A549 (cell line): Measurements from ENCODE around the gene TDRKH. TPM values are rescaled to one million over a fixed set of nuclear protein-coding genes. Genes with fewer than 3 reads are reported as not detected.

ENCODE experiments used
- ATAC-seq, 2 experiments: fragments of 200-7000 bp in 1 of 2; fragments of >200 bp in 1 of 2; cut with Nextera tagmentation in 1 of 2; cut with Tn5 transposase in 1 of 2; 3 replicates each; pipeline versions ENCODE4 v1.8.0 to v1.9.1; 2018 to 2020; ENCODE audit warnings: mild to moderate bottlenecking in 1 of 2, moderate library complexity in 1 of 2
- CTCF ChIA-PET: fragments of 300-600 bp; sonication (Branson Sonifier 250); formaldehyde crosslinking; extraction: SDS; loops from one replicate; lab custom pipeline; 2021; ENCODE audit warnings: antibody characterized with exemption, inconsistent platforms; lab: Yijun Ruan, JAX
- POLR2A ChIA-PET: fragments of 350-600 bp; formaldehyde crosslinking; extraction: SDS; loops from one replicate; lab custom pipeline; 2021; ENCODE audit warnings: antibody characterized with exemption, inconsistent platforms; lab: Yijun Ruan, JAX
- DNase-seq, 2 experiments: peaks; one replicate each; pipeline versions ENCODE4 v3.0.0 to v3.0.0-alpha.2; 2011 to 2016; ENCODE audit warnings: low read depth in 1 of 2, low spot score in 1 of 2
- FAIRE-seq: peaks from 2 replicates; lab custom pipeline; 2011; peaks lifted over from hg19 to GRCh38; lab: Jason Lieb, UNC
- H3K27ac ChIP-seq, 2 experiments: fragments of >200 bp; sonication (Bioruptor Twin); formaldehyde crosslinking; 3 replicates each; pipeline ENCODE4 v1.5.1; 2016 to 2017
- H3K4me1 ChIP-seq: fragments of >200 bp; sonication (Bioruptor Twin); formaldehyde crosslinking; 3 replicates; pipeline ENCODE4 v1.6.1; 2016
- H3K4me2 ChIP-seq: fragments of >200 bp; sonication (Bioruptor Twin); formaldehyde crosslinking; 3 replicates; pipeline ENCODE4 v1.6.1; 2016
- H3K4me3 ChIP-seq: fragments of >200 bp; sonication (Bioruptor Twin); formaldehyde crosslinking; 3 replicates; pipeline ENCODE4 v1.5.1; 2016
- H3K9me3 ChIP-seq: fragments of >200 bp; sonication (Bioruptor Twin); formaldehyde crosslinking; 3 replicates; pipeline ENCODE4 v1.6.1; 2016
- CBX2 ChIP-seq: fragments of 200-600 bp; sonication (generic); IDR thresholded peaks from 2 replicates; pipeline ENCODE4 v1.6.1; 2016; ENCODE audit warnings: low read depth, mild to moderate bottlenecking, borderline replicate concordance
- CBX8 ChIP-seq: fragments of 200-600 bp; sonication (generic); IDR thresholded peaks from 2 replicates; pipeline ENCODE4 v1.6.1; 2016
- CHD2 ChIP-seq: fragments of 150-350 bp; IDR thresholded peaks from 2 replicates; pipeline ENCODE4 v1.6.1; 2014; ENCODE audit warnings: low read length; ENCODE audit not compliant: partially characterized antibody
- CHD4 ChIP-seq: fragments of 200-600 bp; sonication (generic); IDR thresholded peaks from 2 replicates; pipeline ENCODE4 v1.6.1; 2016; ENCODE audit warnings: antibody characterized with exemption, mild to moderate bottlenecking, borderline replicate concordance
- CTCF ChIP-seq: fragments of >200 bp; sonication (Bioruptor Twin); formaldehyde crosslinking; IDR thresholded peaks from 3 replicates; pipeline ENCODE4 v1.5.1; 2016
- EHF ChIP-seq: fragments of 250-450 bp; sonication (Bioruptor Pico); IDR thresholded peaks from 2 replicates; pipeline ENCODE4 v1.5.0; 2020; ENCODE audit warnings: mild to moderate bottlenecking
- ESRRA ChIP-seq: fragments of 150-350 bp; IDR thresholded peaks from 2 replicates; pipeline ENCODE4 v1.6.1; 2014; ENCODE audit warnings: mild to moderate bottlenecking, low read length, borderline replicate concordance
- FOXS1 ChIP-seq: fragments of 250-450 bp; sonication (Bioruptor Pico); IDR thresholded peaks from 2 replicates; pipeline ENCODE4 v1.5.0; 2020; ENCODE audit warnings: mild to moderate bottlenecking, moderate library complexity
- GATA3 ChIP-seq: IDR thresholded peaks from 2 replicates; pipeline ENCODE4 v1.6.1; 2012; ENCODE audit warnings: borderline replicate concordance
- JUNB ChIP-seq: fragments of >200 bp; sonication (Bioruptor Twin); formaldehyde crosslinking; IDR thresholded peaks from 2 replicates; pipeline ENCODE4 v1.6.1; 2016
- MAFK ChIP-seq: fragments of 450-650 bp; IDR thresholded peaks from 2 replicates; pipeline ENCODE4 v1.6.1; 2014; ENCODE audit not compliant: partially characterized antibody
- MYC ChIP-seq: IDR thresholded peaks from 2 replicates; pipeline ENCODE4 v1.6.1; 2012; ENCODE audit warnings: mild to moderate bottlenecking, inconsistent platforms, low read length, improper control_type of control experiment, borderline replicate concordance
- NFE2L2 ChIP-seq: fragments of 150-350 bp; conservative IDR thresholded peaks from 2 replicates; pipeline ENCODE4 v1.6.1; 2014; ENCODE audit warnings: low read length
- NPAS2 ChIP-seq: fragments of 250-450 bp; sonication (Bioruptor Pico); IDR thresholded peaks from 2 replicates; pipeline ENCODE4 v1.8.0; 2022; ENCODE audit warnings: mild to moderate bottlenecking, moderate library complexity, borderline replicate concordance
- NR3C1 ChIP-seq: fragments of >200 bp; sonication (Bioruptor Twin); formaldehyde crosslinking; IDR thresholded peaks from 3 replicates; pipeline ENCODE4 v1.6.1; 2017
- RARB ChIP-seq: fragments of 250-450 bp; sonication (Bioruptor Pico); IDR thresholded peaks from 2 replicates; pipeline ENCODE4 v1.8.0; 2021; ENCODE audit warnings: mild to moderate bottlenecking, moderate library complexity
- RFX5 ChIP-seq: fragments of 450-650 bp; IDR thresholded peaks from 2 replicates; pipeline ENCODE4 v1.7.1; 2014; ENCODE audit warnings: antibody characterized with exemption, mild to moderate bottlenecking, moderate library complexity
- SMC3 ChIP-seq: fragments of >200 bp; sonication (Bioruptor Twin); formaldehyde crosslinking; IDR thresholded peaks from 3 replicates; pipeline ENCODE4 v1.6.1; 2018; ENCODE audit warnings: inconsistent platforms
- TP53 ChIP-seq: fragments of 250-450 bp; sonication (Bioruptor Pico); IDR thresholded peaks from 2 replicates; pipeline ENCODE4 v1.5.0; 2021; ENCODE audit warnings: mild to moderate bottlenecking, moderate library complexity
- ZC3H11A ChIP-seq: fragments of 450-650 bp; IDR thresholded peaks from 2 replicates; pipeline ENCODE4 v1.6.1; 2014; ENCODE audit warnings: antibody characterized with exemption, mild to moderate bottlenecking
- ZFP36 ChIP-seq: fragments of 450-650 bp; IDR thresholded peaks from 2 replicates; pipeline ENCODE4 v1.6.1; 2014; ENCODE audit warnings: borderline replicate concordance; ENCODE audit not compliant: partially characterized antibody
- WGBS: methylation state at CpG from one replicate; pipeline ENCODE4 v1.1.6; 2017; ENCODE audit errors: missing lambda C conversion rate; 5-methylcytosine and 5-hydroxymethylcytosine counted together
- polyA plus RNA-seq, 4 experiments: library from polyadenylated mRNA; depleted of rRNA in 3 of 4; stranded (reverse); fragments of >200 nt; fragmentation: RNase III in 1 of 4; extraction: RNeasy Plus Mini Kit Qiagen cat#74134 plus additional on column Dnase treatment in 1 of 4; gene quantifications; 2 replicates in 3 of 4; 3 replicates in 1 of 4; pipeline ENCODE4 v1.2.3, GENCODE V29; 2011 to 2017
- TF ChIP-seq, protein P1 (sequence below): fragments of 150-350 bp; IDR thresholded peaks from 2 replicates; pipeline ENCODE4 v1.6.1; 2014; ENCODE audit warnings: low read depth, mild to moderate bottlenecking, low read length
- TF ChIP-seq, protein P2 (sequence below): fragments of >200 bp; sonication (Bioruptor Twin); formaldehyde crosslinking; IDR thresholded peaks from 2 replicates; pipeline ENCODE4 v1.6.1; 2016
- TF ChIP-seq, protein P3 (sequence below): fragments of 450-650 bp; IDR thresholded peaks from 2 replicates; pipeline ENCODE4 v1.6.1; 2014; ENCODE audit warnings: antibody characterized with exemption

Gene TDRKH
- polyA plus RNA-seq, 2 of the 4 experiments (the other 2 are of a cell fraction): 7.7 to 8.8 TPM

GRCh38 chr1:151815716-151816327 is 25.5 kb upstream of the TDRKH start:
- POLR2A ChIA-PET: no interaction called here
- FAIRE-seq: no peak

DNA sequence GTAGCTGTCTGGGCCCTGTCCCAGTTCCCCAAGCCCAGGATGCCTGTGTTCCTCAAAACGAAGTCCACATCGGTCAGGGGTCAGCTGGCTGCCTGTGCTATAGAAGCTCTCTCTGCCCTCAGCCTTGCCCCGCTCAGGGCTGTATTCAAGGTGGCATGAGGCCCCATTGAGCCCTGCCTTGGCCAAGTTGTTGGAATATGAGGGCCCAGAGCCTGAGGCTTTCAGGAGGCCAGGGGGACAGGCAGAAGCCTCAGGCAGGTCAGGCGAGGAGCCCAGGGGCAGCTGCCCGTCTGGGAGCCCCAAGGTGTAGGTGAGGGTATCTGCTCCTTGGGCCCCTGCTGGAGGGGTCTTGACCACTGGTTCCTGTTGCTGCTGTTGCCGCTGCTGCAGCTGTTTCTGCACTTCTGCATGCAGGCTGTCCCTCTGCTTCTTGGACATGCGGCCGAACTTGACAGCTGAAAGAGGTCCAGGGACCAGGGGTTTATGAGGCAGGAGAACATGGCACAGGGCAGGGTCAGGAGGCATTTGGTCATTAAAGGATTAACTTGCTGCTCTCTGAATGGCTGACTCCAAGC is 24.8 kb upstream of the TDRKH start:
- ATAC-seq: no peak
- no peak for FAIRE-seq
- Histone ChIP-seq H3K4me2 (no peak overlapping the region), H3K9me3 (no peaks in the 10 kb centered on the region), H3K4me1 (peaks cover 5% of the 10 kb centered on the region; the same call in 2 of the 3 replicates), H3K4me3 (no peak overlapping the region), H3K27ac (no peak overlapping the region)
- DNase-seq: no peak
- POLR2A ChIA-PET: no interaction called here
- CTCF ChIA-PET: interaction anchor here (1.1 to 1.4 kb wide), 2 partner anchors 10 to 21 kb away, joined by 3 to 4 read pairs; no protein-coding TSS in a partner anchor
- WGBS: 58% methylated on average over 8 of the region's 8 CpGs
- TF ChIP-seq NFE2L2: no peak
- TF ChIP-seq MYC: no peak
- TF ChIP-seq SMC3: no peak
- TF ChIP-seq, protein P1, sequence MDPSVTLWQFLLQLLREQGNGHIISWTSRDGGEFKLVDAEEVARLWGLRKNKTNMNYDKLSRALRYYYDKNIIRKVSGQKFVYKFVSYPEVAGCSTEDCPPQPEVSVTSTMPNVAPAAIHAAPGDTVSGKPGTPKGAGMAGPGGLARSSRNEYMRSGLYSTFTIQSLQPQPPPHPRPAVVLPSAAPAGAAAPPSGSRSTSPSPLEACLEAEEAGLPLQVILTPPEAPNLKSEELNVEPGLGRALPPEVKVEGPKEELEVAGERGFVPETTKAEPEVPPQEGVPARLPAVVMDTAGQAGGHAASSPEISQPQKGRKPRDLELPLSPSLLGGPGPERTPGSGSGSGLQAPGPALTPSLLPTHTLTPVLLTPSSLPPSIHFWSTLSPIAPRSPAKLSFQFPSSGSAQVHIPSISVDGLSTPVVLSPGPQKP: no peak
- TF ChIP-seq EHF (CRISPR knock-in tag): no peak
- no peak for TF ChIP-seq CTCF
- no peak for TF ChIP-seq MAFK
- TF ChIP-seq, protein P2, sequence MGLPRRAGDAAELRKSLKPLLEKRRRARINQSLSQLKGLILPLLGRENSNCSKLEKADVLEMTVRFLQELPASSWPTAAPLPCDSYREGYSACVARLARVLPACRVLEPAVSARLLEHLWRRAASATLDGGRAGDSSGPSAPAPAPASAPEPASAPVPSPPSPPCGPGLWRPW: no peak
- TF ChIP-seq CBX2: no peak
- TF ChIP-seq GATA3: no peak
- TF ChIP-seq FOXS1: no peak
- TF ChIP-seq ESRRA: no peak
- TF ChIP-seq, all 56 proteins: peak for 0

More at GRCh38 chr1:151815716-151816327, 25.5 kb upstream of the TDRKH start:
- 50% methylated on average over 10 of the region's 12 CpGs for WGBS
- Histone ChIP-seq H3K27ac (no peak overlapping the region), H3K4me1 (peaks cover 12% of the 10 kb centered on the region), H3K4me3 (no peak overlapping the region), H3K4me2 (no peak overlapping the region), H3K9me3 (no peaks in the 10 kb centered on the region)
- no peak for TF ChIP-seq ZFP36
- TF ChIP-seq CHD4: no peak
- no peak for TF ChIP-seq CBX8
- TF ChIP-seq NR3C1: no peak
- no peak for TF ChIP-seq RFX5
- TF ChIP-seq ZC3H11A: no peak
- no peak for TF ChIP-seq NFE2L2
- TF ChIP-seq NPAS2 (CRISPR knock-in tag): no peak
- DNase-seq: no peak
- CTCF ChIA-PET: interaction anchor here (1.1 to 2.6 kb wide), 2 partner anchors 20 to 21 kb away, joined by 4 to 8 read pairs; no protein-coding TSS in a partner anchor
- no peak for ATAC-seq

GRCh38 chr1:151814426-151814825 is 24.1 kb upstream of the TDRKH start:
- POLR2A ChIA-PET: no interaction called here
- TF ChIP-seq TP53: no peak
- TF ChIP-seq, protein P3, sequence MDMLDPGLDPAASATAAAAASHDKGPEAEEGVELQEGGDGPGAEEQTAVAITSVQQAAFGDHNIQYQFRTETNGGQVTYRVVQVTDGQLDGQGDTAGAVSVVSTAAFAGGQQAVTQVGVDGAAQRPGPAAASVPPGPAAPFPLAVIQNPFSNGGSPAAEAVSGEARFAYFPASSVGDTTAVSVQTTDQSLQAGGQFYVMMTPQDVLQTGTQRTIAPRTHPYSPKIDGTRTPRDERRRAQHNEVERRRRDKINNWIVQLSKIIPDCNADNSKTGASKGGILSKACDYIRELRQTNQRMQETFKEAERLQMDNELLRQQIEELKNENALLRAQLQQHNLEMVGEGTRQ: no peak
- TF ChIP-seq JUNB: no peak
- TF ChIP-seq GATA3: no peak
- TF ChIP-seq RARB (CRISPR knock-in tag): no peak
- no peak for TF ChIP-seq ESRRA
- no peak for TF ChIP-seq EHF (CRISPR knock-in tag)
- no peak for TF ChIP-seq CHD2
- H3K4me2 ChIP-seq: no peak overlapping the region
- no peak for FAIRE-seq
- no peak overlapping the region for H3K27ac ChIP-seq
- DNase-seq: no peak
- WGBS: 74% methylated on average over 15 of the region's 15 CpGs
- H3K4me3 ChIP-seq: no peak overlapping the region
- no peaks in the 10 kb centered on the region for H3K9me3 ChIP-seq
- H3K4me1 ChIP-seq: no peaks in the 10 kb centered on the region
- CTCF ChIA-PET: interaction anchor here (1.1 to 1.4 kb wide), 2 partner anchors 10 to 22 kb away, joined by 3 to 4 read pairs; no protein-coding TSS in a partner anchor
- no peak for ATAC-seq
